A673 (cell line): ENCODE measurements around the gene ADRA1B.

Experiments used
- CTCF ChIP-seq: fragments of 300-800, 200-600 bp; sonication (generic); conservative IDR thresholded peaks from 2 replicates; pipeline ENCODE4 v1.5.1; 2017; ENCODE audit warnings: low read depth, mild to moderate bottlenecking, antibody characterized with exemption, low read length, moderate library complexity, mixed read lengths
- EZH2 ChIP-seq: fragments of 200-600 bp; sonication (generic); IDR thresholded peaks from 2 replicates; pipeline ENCODE4 v1.6.1; 2017; ENCODE audit warnings: borderline replicate concordance, low read depth, mild to moderate bottlenecking, mixed read lengths, antibody characterized with exemption, low read length; ENCODE audit not compliant: poor library complexity, severe bottlenecking

GRCh38 chr5:159993194-159993593, 76.9 kb downstream of the ADRA1B start:
- TF ChIP-seq CTCF (no peak), EZH2 (no peak)
